Activated CD4-positive, alpha-beta T cell treated with anti-CD3 and anti-CD28 coated beads for 4 hours (primary cell): ENCODE results near the gene SMAP1.
"Not testable (repeated sequence)": the region's sequence is repeated elsewhere in the genome, so short reads cannot be mapped to it uniquely, and the experiment has no call there.

Experiments used
- DNase-seq, 2 donors: peaks; one replicate each; pipeline ENCODE4 v3.0.0-alpha.2; 2020

SMAP1 gene

DNA sequence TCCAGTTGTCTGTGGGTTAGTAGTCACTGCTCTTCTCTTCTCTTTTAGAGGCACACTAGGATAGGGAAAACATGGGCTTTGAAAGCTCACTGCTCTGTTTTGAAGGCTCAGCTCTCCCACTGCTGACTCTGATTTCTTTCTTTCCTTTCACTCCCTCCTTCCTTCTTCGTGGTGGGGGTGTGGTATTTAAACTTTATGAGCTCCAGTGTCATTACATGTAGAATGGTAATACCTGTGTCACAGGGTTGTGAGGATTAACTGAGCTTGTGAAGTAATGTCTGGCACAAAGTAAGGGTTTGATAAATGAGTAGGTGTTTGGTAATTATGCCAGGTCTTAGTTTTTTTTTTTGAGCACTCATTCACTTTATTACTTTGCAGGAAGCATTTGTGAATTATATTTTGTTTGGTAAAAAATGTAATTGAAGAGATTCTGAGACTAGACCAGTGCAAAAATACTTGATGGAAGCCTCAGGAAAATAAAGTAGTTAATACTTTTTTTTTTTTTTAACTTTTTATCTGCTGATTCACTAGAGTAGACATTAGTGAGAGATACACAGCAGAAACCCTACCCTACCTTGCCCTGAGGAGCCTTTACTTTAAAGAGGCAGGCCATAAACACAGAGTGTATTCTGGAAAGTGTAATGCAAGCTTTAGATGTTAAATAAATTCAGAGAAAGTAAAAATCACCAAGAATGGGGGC lies 17.3 kb downstream of the SMAP1 start:
- DNase-seq: no peak

DNA sequence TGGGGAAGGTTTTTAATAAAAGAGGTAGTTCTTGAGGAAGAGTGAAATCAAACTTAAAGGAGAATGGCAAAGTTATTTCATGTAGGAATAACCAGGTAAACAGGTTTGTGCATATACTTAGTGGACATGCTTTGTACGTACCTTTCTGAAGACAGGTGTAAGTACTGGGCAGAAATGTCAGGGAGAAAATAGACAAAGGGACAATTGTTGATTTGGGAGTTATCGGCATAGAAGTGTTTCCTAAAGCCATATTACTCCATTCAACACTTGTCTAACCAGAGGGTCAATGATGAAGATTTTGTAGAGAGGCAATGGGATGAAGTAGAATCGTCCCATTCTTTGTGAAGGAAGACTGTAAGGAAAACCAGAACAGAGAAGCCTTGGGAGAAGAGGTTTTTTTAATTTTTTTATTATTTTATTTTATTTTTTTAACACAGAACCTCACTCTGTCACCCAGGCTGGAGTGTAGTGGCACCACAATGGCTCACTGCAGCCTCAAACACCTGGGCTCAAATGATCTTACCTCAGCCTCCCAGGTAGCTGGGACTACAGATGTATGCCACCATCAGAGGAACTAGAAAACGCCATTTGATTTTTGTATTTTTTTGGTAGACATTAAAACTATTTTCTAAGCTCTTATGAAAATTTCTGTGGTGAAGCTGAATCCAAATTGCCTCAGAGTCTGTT lies 18.0 kb downstream of the SMAP1 start:
- no peak for DNase-seq

DNA sequence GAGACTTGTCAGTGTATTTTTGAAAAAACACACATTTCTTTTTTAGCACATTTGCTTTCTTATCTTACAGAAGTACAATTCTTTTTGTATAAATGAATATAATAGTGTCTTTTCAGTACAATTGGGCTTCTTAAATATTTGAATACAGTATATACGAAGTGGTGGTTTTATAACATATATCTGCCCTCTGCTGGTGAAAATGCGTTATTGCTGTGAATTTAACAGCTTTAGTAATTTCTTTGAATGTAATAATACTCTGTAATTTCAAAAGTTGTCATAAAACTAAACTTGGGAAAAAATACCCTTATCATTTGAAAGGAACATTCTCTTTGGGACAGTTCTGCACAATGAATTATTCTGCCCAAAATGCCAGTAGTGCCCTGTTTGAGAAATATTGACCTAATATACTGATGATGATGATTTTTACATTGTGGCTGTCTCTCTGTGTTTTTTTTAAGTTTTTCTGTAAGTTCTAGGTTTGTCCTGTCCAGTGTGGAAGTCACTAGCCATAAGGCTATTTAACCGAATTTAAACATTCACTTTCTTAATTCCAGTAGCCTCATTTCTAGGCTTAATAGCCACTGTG lies 19.0 kb downstream of the SMAP1 start:
- DNase-seq: peak in 1 of 2 donors; percentile 16

DNA sequence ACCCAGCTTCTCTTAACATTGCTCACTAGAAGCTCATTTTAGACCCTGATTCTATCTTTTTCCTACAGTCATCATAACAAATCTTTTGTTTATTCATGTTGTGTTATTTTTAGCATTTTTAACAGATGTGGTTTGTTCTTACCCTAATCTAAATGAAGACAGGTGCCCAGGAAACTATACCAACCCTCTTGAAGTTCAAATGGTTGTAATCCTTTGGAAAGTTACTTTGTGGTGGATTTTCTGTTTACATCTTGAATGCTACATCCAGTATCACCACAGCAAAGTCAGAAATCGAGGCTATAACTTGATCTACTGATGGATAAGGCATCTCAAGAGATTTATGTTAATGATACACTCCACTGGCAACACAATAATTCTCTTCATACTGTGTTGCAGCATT lies 26.2 kb downstream of the SMAP1 start:
- DNase-seq: no peak

DNA sequence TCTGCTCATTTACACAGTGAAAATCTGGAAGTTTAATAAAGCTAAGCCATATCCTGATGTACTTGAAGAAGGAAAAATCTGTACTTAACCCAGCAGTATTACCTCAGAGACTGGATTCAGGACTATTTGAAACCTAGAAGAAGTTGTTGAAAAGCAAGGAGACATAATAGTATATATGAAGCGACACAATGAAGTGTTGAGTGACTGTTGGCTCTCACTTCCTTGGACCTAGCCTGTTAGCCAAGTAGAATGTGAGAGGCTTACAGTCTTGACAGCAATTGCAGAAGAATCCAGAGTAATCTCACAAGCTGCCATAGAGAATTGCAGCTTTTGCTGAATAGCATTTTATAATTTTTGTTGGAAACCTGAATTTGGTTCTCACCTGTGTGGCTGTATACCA lies 26.7 kb downstream of the SMAP1 start:
- no peak for DNase-seq

DNA sequence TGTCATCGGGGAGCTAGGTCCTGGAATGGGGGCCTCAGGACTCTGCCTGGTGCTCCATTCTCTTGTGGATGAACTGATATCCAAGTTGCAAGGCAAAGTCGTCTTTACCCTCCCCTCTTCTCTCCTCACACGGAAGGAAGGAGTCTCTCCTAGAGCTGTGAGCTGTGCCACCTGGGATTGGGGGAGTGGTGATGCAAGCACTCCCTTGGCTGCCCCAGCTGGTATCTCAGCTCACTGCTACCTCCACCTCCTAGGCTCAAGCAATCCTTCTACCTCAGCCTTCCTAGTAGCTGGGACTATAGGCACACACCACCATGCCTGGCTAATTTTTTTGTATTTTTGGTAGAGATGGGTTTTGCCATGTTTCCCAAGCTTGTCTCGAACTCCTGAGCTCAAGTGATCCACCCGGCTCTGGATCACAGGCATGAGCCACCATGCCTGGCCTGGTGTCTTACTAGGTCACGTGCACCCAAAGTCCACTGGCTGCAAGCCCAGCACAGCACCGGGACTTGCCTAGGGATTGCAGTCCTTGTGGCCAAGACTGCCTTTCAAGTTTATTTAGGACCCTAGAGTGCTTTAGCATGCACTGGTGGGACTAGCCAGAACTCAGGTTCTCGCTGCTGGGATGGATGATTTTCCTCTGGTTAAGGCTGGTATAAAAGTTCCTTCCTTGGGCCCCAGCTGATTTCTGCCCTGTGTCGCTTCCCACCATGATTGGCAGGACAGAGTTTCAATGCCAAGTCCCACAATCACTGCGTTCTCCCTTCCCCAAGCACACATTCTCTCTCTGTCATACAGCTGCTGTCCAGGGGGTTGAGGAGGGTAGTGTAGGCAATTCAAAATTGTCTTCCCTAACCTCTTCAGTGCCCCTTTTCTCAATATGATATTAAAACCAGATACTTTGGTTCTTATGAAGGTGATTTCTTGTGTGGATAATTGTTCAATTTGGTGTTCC lies 33.5 kb downstream of the SMAP1 start:
- no peak for DNase-seq

DNA sequence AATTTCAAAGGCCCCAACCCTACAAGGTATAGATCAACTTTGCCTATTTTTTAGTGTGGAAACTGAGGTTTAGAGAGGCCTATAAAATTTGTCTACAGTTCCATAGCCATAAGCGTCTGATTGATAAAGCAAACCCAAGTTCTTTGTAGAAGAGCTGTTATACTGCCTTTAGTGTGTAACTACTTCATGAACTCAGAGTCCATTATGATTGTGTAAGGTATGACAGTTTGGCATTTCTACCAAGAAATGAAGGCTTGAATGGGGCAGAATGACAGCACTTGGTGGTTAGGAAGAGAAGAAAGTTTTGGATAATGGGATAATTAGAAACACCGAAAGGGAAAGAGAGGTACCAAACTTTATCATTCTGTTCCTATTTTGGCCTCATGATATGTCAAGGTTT lies 38.1 kb downstream of the SMAP1 start:
- DNase-seq: no peak

DNA sequence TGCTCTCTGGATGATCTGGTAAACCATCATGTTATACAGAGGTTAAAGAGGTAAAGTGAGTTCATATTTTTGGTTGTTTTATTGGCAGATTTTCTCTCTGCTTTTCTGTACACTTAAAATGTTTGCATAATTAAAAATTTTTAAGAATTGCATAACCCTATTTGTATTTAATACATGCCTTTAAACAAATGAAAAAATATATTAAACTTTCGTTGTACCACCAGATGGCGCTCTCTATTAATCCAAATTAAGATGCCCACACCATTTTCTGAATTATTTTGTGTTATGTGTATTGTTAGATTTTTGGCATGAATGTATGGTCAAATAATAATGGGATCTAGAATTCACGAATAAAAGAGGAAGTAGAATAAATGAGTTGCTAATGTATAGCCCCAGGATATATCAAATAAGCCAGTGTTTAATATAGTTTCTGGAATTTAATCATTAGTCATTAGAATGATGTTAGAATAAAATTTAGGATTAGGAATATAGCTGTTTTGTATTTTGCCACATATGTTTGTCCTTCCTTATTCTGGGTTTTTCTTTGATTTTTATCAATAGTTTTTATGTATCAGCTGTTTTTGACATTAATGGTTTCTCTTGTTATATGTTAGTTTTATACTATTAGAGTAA lies 38.9 kb downstream of the SMAP1 start:
- peak in 1 of 2 donors; percentile 33 for DNase-seq

DNA sequence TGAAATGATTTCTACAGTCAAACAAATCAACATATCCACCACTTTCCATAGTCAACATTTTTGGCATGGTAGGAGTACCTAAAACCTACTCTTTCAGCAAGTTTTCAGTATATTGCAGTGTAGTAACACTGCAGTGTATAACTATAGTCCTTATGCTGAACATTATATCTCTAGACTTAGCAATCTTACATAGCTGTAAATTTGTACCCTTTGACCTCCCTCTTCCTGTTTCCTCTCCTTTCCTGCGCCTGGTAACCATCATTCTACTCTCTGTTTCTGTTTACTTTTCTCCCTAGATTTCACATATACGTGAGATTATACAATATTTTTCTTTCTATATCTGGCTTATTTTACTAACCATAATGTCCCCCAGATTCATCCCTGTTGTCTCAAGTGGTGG lies 40.2 kb downstream of the SMAP1 start:
- no peak for DNase-seq

DNA sequence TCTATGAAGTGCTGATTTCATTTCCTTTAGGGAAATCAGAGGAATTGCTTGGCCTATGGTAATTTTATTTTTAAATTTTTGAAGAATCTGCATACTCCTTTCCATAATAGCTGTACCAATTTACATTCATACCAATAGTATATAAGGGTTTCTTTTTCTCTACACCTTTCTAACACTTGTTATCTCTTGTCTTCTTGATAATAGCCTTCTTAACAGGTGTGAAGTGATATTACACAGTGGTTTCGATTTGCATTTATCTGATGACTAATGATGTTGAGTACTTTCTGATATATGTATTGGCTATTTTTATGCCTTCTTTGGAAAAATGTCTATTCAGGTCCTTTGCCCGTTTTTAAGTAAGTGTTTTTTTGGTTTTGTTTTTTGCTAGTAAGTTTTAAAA lies 40.8 kb downstream of the SMAP1 start:
- no peak for DNase-seq

DNA sequence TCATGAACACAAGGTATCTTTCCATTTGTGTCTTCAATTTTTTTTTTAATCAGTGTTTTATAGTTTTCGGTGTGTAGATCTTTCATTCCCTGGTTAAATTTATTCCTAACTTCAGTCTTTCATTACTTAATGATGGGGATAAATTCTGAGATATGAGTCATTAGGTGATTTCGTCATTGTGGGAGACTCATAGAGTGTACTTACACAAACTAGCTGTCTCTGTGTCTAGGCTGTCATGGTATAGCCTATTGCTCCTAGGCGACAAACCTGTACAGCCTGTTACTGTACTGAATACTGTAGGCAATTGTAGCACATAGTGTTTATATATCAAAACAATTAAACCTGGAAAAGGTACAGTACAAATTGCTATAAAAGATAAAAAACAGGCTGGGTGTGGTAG lies 42.1 kb downstream of the SMAP1 start:
- DNase-seq: no peak

DNA sequence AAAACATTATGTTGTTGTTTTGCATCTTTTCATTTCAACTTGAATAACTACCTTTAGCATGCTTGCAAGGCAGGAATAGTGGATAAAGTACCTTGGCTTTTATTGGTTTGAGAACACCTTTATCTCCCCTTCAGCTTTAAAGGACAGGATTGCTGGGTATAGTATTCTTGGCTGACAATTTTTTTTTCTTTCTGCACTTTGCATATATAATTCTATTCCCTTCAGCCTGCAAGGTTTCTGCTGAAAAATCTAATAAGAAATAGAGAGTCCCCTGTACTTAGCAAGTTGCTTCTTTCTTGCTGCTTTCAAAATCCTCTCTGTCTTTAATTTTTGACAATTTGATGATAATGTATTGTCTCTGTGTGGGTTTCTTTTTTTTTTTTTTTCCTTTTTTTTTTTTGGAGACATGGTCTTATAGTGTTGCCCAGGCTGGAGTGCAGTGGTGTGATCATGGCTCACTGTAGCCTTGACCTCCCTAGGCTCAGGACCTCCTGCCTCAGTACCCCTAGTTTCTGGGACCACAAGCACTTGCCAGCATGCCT lies 47.1 kb downstream of the SMAP1 start:
- no peak for DNase-seq

DNA sequence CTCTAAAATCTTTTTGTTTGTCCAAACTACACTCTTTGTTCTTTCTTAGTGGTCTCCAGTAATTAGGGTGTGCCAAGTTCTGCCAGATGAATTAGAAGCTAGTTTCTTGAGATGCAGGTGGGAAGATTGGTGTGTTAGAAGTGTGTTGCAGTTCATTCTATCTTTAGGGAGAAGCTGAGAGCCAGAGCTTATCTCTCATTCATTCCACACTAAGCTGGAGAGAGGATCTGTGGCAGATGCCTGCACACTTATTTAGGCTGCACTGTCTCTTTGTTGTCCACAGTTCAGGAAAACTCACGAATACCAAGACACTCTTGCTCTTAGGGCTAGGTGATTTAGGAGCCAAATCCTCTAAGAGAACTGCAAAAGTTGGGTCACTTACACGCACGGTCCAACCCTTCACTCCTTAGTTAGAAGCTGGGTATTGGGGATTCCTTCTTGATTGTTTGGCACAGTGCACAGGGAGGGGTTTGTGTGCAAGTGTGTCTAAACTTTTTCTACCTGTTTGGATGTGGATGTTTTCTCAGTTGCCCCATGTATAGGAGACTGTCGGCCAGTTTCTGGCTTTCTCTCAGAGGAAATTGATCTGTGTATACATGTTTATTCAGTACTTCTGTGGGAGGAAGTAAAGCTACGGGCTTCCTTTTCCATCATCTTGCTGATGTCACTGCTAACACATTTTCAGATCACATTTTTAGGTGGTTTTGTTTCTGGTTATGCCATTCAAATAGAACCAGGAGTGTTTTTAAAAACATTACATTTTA lies 49.5 kb downstream of the SMAP1 start:
- no peak for DNase-seq

DNA sequence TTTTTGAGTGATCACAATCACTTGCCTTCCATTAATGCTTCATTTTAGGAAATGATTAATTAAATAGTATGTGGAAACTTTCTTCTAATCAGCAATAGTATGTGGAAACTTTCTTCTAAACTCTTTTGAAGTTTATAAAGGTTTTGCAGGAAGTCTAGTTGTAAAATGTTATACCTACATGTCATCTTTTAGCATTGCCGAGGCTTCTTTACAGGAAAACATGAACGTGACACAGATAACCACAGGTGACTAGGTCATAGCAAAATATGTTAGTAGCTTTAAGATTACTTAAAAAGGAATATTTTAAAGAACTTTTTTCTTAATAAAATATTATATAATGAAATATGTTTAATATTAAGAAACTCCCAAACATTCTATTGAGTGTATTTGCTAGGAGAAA lies 56.8 kb downstream of the SMAP1 start:
- DNase-seq: no peak

DNA sequence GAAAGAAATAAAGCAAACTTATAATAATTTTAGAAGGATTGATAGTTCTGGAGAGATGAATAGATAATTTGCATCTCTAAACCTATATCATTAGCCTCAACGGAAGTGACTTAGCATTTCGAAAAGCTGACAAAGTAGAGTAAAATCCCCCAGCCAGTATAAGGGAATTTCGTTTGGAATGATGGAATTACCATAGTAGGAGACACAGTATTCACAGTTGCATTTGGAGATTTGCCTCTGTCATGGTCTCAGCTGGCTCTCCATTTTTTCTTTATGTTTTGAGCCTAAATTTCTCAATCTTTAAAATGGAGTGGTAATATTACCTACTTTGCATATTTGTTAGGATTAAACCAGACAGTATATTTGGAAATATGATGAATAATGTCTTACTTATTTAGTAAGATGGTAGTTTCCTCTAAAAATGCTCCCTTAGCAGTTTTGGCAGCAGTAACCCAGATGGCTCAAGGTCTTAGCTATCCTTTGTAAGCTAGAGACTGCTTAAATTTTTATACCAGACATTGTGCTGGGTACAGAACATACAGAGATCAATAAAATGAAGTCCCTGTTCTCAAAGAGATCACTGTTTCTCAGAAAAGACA lies 58.2 kb downstream of the SMAP1 start:
- DNase-seq: no peak

DNA sequence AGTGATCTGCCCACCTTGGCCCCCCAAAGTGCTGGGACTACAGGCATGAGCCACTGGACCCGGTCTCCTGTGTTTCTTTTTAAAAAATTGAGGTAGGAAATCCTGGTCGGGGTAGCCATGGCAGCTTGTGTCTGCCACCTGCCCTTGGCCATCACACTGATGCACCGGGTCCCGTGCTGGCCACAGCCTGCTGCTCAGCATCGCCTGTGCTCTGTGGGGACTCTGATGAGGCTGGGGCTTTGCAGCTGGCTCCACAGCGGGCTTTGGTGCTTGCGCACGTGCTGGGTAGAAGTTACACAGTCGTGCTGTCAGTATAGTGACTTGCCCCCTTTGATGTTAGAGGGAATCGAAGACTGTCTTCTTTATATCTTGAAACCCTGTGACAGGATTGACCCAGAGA lies 66.7 kb downstream of the SMAP1 start:
- DNase-seq: no peak

DNA sequence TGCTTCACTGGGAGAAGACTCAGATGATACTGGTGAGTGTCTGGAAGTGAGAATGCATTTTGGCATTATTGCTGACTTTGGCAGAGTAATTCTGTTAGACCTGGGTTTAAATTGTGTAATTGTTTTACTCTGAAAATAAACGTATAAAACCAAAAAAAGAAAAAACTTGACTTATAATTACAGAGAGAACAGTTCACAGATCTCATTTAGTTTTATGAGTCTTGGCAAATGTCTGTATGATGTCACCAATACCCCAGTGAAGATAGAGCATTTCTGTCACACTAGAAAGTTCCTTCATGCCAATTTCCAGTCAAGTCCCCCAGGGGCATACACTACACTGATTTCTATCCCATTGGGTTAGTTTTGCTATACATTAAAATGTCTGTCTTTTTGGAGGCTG lies 67.3 kb downstream of the SMAP1 start:
- DNase-seq: no peak

DNA sequence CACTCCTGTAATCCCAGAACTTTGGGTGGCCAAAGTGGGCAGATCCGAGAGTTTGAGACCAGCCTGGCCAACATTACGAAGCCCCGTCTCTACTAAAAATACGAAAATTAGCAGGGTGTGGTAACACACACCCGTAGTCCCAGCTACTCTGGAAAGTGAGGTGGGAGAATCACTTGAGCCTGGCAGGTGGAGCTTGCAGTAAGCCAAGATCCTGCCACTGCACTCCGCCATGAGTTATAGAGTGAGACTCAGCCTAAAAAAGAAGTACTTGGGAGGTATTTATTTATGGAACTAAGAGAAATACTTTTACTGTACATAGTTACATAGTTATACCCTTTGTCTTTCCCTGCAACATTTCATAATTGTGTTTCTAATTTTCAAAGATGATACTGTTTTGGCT lies 67.8 kb downstream of the SMAP1 start:
- no peak for DNase-seq

DNA sequence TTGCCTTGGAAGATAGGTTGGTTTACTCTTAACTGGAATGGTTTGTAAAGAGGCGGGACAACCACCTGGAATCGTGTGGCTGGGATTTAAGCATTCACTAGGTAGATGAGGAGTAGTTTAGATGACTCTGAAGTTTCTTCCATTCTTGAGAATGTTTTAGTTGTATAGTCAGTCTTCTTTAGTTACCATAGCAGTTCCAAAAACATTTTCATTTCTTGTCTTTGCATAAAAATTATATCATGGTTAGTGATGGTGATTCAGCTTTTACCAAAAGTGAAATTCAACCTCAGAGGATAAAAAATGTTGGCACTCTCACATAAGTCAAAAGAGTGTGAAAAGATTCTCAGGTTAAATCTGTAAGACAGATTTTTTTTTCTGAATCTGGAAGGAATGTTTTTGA lies 70.3 kb downstream of the SMAP1 start:
- DNase-seq: no peak

DNA sequence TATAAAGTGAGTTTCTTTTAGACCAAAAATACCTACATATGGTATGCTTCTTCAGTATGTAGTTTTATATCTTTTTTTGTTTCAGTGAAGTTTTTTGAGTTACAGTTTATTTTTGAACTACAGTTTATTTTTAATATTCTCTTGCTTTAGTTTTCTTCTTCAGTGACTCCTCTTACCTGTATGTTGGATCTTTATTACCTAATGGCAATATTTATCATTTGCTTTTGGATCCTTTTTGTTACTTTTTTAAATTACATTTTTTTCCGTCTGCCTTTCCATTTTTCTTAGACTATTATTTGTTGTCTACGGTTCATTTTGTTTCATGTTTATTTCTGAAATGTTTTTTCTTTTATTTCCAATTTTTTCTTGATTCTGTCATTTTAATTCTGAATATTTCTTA lies 71.9 kb downstream of the SMAP1 start:
- no peak for DNase-seq

DNA sequence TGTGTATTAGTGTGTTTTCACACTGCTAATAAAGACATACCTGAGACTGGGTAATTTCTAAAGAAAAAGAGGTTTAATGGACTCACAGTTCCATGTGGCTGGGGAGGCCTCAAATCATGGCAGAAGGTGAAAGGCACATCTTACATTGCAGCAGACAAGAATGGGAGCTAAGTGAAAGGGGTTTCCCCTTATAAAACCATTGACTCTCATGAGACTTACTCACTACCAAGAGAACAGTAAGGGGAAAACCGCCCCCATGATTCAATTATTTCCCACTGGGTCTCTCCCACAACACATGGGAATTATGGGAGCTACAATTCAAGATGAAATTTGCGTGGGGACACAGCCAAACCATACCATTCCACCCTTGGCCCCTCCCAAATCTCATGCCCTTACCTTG lies 73.1 kb downstream of the SMAP1 start:
- DNase-seq: not testable (repeated sequence)
